GM19468 (cell line): ENCODE results near the gene ZKSCAN7.
"Not testable (repeated sequence)": the region's sequence is repeated elsewhere in the genome, so short reads cannot be mapped to it uniquely, and the experiment has no call there.

Experiments used
- ATAC-seq: cut with Tn5 transposase; IDR thresholded peaks from one replicate; pipeline ENCODE4 v1.9.1; 2021; ENCODE audit warnings: mild to moderate bottlenecking, moderate library complexity, moderate number of reproducible peaks; ENCODE audit not compliant: unreplicated experiment; ENCODE audit errors: extremely low read depth

Gene ZKSCAN7

GRCh38 chr3:44571024-44571423 lies 16.0 kb downstream of the ZKSCAN7 start:
- ATAC-seq = no peak

GRCh38 chr3:44576613-44577012 lies 21.6 kb downstream of the ZKSCAN7 start:
- ATAC-seq = no peak

DNA sequence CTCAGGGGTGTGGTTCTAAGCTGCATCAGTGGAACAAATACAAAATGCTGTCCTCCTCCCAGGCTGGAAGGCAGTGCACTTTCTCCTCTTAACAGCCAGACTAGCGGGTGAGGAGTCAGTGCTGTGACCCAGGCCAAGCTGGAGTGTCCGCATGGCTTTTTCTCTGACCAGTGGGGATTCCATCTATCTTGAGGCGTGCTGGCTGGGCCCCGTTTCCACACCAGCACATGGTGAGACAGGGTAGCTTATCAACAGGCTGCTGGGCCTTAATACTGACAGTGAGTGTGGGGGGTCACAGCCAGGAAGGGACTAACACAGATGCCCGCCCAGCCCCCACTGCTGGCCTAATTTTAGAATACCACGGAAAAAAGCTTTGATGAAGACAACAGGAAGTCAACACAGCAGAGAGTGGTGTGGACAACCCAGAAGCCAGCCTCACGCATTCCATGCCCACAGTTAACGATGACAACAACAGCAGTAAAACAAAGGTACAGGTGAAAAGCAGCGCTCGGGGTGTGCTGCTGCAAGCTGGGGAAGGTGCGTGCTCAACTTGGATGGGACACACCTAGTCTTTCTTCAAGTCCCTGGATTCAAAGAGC lies 22.5 kb downstream of the ZKSCAN7 start:
- ATAC-seq = not testable (repeated sequence)

- ATAC-seq = not testable (repeated sequence)
Measured at GRCh38 chr3:44578316-44578715, 23.3 kb downstream of the ZKSCAN7 start.

DNA sequence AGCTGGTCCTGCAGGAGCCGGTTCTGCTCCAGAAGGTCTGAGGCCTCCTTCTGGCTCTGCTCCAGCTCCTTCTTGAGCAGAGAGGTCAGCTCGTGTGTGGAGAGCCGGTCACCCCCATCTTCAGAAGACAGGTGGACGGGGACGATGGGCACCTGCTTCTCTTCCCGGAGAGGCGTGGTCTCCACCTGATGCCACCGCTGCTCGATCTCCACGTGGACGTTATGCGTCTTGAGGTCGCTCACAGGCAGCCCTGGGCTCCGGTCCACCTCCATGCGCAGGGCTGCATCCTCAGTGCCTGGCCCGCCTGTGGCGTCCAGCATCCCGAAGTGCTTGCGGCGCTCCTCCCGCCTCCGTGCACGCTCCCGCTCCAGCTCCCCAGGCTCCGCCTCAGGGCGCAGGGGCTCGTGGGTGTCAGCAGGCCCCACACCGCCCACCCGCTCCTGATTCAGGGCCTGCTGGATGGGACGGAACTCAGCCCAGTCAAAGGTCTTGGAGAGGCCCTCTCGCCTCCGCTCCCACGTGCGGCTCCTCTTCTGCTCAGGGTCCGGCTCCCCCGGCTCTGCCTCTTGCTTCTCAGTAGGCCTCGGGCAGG lies 24.0 kb downstream of the ZKSCAN7 start:
- not testable (repeated sequence) for ATAC-seq

DNA sequence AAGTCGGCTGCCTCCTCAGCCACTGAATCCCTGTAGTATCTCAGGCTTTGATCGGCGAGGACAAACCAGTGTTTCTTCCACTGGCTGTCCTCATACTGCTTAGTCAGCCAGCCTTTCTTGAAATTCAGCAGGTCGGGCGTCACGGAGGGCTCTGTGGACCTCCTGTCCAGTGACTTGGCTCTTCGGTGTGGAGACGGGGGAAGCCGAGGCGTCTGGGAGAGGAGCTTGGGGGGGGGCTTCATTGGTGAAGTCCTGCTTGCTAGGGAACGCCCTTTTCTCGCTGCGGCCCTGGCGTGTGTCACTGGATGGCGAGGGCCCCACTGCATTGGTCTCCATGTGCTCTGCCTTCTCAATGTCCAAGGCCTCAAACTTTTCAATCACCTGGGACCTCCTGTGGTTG lies 24.8 kb downstream of the ZKSCAN7 start:
- not testable (repeated sequence) for ATAC-seq

GRCh38 chr3:44580971-44581370 lies 26.0 kb downstream of the ZKSCAN7 start:
- ATAC-seq = not testable (repeated sequence)

DNA sequence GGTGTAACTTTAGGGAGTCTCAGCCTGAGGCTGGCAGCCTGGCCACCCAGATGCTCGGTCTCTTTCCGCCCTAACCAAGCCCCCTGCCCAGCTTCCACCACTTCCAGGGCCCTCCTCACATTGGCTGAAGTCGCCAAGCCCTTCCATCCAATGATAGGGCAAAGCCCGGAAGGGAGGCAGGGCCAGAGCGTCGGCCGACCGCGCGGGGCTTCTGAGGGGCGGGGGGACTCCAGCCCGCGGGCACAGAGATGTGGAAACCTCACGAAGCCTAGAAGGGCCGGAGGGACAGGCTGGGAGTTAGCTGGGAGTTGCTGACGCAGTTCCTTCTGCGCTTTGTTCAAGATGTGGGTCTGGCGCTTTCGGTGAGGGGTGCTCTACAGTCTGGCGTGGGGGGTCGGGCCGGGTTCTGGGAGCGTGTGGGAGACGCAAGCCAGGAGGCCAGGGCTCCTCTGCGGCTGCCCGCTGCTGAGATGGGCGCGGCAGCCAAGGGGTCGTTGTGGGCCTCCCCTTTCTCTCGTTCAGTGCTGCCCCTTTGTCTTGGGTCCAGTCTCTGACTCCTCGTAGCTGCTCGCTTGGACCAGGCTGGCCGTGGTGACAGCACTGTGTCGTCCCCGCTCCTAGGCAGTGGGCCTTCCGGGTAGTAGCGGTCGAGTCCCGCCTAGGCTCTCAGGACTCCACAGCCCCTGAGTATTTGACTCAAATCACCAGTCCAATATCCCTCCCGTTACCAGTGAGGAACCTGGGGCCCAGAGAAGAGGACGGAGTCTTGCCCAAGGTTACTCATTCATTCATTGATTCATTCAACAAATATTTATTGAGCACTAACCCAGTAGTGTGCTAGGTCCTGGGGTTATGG lies 29.9 kb downstream of the ZKSCAN7 start, which contains the start of gene ZNF660:
ZNF660 (plus strand) TSS at position 319 of the 856 bp plus-strand sequence. CDS start 9,230 bp downstream, outside the sequence.
- ATAC-seq = no peak

DNA sequence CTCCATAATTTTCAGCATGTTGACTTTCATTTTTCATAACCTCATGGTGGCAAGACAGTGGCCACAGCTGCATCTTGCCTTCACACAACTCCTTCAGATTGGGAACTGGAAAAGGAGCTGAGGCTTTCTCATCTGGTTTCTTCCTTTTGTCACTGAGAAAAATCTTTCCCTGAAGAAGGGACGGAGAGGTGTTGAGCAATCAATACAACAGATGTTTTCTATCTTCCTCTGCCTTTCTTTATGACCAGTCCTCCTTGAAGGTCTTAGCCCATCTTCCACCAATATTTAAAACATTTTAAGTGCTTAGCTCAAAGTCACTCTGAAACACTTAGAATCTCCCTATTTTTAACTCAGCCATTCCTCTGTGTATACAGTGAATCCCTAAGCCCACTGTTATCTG lies 41.6 kb downstream of the ZKSCAN7 start:
- no peak for ATAC-seq

DNA sequence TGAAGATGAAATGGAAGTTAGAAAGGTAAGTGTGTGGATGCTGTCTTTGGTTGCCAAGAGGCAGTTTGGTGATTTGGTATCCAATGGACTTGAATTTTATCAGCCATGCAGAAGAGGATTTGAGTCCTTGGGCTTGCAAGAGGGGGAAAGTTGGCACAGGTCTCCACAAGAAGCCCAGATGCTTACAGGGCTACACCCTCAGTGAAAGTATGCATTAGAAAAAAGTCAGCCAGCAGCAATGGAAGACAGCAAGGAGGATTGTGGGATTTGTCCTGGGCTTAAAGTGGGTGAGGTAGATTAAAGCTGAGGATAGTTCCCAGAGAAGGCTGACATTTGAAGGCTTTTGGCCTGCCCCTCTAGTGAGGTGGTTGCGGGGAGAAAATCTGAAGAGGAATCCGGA lies 46.8 kb downstream of the ZKSCAN7 start:
- ATAC-seq = no peak

DNA sequence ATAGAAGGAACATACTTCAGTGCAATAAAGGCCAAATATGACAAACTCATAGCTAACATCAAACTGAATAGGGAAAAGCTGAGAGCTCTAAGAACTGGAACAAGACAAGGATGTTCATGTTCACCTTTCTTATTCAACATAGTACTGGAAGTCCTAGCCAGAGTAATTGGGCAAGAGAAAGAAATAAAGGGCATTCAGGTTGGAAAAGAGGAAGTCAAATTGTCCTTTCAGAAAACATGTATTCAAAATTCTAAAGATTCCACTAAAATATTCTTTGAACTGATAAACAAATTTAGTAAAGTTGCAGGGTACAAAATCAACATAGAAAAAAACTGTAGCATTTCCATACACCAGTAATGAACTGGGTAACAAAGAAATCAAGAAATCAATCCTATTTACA lies 57.7 kb downstream of the ZKSCAN7 start:
- ATAC-seq = no peak
